CD4-positive, alpha-beta T cell treated with Interleukin-6 at 100 ng/mL for 8 hours (primary cell): ENCODE data around the gene PBX2.
"Not testable (repeated sequence)": the region's sequence is repeated elsewhere in the genome, so short reads cannot be mapped to it uniquely, and the experiment has no call there.

Source experiments
- DNase-seq: peaks from one replicate; pipeline ENCODE4 v3.0.0-alpha.2; 2020; ENCODE audit warnings: mixed read lengths, low spot score

Gene PBX2

DNA sequence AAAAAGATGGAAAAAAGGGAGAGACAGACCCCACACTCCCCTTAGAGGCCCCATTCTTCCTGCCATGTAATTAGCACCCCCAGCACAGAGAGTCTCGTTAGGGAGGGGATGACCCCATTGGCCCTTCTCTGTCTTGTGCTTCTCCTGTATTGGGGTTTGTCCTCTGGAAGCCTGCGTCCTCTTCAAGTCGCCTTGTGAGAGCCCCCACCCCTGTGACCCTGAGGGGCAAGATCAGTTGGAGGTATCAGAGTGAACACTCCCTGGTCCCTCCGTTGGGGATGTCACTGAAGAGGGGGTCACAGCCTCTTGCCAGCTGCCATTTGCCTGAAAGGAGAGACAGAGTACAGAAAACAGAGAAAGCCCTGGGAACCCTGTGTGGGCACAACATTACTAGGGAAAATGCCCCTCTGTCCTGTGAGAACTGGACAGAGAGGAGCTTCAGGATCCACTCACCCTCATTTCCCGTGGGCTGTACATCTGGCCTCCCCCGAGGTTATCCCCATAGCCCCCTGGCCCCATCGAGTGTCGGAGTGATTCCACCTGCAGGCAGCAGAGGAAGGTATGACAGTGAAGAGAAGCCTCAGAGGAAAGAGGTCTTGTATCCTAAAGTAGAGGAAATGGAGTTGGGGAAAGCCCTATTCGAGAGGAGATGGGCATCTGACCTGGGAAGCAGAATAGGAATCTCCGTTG lies 3.7 kb downstream of the PBX2 start:
- not testable (repeated sequence) for DNase-seq

DNA sequence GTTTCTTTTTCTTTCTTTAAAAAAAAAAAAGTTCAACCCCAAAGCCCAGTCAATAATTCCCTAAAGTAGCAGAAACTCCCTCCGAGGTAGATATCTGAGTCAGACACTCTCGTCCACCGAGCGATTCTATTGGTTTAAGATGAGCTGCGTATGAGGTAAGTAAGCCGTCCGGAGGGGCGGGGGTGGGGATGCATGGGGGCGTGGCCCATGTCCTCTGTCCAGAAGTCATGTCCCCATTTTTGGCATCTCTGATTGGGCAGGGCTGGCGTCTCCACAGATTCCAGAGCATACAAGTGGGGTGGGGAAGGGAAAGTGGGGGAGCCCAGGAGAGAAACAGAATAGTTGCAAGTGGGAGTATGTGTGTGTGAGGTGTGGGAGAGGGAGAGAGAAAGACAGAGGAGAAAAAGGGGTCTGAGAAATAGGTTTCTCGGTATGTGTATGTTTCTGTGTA lies 4.3 kb downstream of the PBX2 start:
- DNase-seq, result peak; percentile 45

DNA sequence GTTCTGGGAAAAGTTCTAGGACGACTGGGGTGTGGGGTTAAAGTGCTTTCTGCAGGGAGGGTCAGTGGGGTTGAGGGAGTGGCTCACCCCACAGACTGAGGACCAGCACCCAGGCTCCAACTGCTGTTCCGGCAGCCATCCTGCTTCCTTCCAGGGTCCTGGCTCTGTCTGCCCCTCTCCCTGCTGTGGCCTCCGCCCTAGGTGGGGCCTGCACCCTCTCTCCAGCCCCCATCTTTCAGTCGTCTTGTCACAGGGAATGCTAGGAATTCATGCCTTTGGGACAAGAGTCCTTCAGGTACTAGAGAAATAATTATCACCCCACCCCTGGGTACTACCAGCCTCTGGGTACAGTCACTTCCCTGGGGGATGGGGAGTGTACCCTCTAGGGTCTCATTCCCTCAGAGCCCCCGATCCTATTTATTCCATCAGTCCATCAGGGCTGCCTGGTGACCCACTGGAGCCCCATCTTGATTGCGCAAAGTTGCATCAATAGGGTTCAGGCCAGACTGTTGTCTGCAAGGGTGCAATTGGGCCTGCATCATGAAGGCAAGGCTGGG lies 5.8 kb downstream of the PBX2 start, which contains the start of gene AGER:
Gene AGER (minus strand): TSS at position 170 of the 557 bp plus-strand sequence. CDS start 31 bp downstream, at position 139.
- DNase-seq, result no peak

GRCh38 chr6:32183483-32184083 lies 6.4 kb downstream of the PBX2 start:
- no peak for DNase-seq

DNA sequence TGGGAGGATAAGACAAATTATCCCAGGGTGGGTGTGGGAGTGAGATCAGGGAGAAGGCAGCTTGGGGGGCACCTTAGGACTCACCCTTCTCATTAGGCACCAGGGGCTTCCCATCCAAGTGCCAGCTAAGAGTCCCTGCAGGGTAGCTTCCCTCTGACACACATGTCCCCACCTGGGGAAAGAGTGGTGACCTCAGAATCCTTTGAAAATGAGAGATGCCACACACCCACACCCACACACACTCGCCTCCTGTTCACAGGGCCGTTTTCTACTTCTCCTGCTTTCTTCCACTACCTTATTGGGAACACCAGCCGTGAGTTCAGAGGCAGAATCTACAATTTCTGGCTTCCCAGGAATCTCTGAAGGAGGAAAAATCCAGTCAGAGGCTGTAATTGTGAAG lies 7.0 kb downstream of the PBX2 start:
- DNase-seq, result no peak

DNA sequence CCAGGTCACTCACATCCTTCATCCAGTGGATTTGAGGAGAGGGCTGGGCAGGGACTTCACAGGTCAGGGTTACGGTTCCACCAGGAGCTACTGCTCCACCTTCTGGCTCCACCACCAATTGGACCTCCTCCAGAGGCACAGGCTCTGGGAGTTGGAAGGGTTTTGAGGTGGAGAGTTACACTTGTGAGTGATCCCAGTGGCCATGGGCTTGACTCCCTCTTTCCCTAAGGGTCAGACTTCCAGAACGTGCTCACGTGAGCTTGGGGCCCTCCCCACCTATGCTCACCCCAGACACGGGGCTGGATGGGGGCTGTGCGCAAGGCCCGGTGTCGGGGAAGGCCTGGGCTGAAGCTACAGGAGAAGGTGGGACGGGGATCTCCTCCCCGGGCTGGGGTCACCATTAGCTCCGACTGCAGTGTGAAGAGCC lies 7.4 kb downstream of the PBX2 start:
- DNase-seq, result no peak

GRCh38 chr6:32181915-32182529 lies 8.0 kb downstream of the PBX2 start:
- no peak for DNase-seq

DNA sequence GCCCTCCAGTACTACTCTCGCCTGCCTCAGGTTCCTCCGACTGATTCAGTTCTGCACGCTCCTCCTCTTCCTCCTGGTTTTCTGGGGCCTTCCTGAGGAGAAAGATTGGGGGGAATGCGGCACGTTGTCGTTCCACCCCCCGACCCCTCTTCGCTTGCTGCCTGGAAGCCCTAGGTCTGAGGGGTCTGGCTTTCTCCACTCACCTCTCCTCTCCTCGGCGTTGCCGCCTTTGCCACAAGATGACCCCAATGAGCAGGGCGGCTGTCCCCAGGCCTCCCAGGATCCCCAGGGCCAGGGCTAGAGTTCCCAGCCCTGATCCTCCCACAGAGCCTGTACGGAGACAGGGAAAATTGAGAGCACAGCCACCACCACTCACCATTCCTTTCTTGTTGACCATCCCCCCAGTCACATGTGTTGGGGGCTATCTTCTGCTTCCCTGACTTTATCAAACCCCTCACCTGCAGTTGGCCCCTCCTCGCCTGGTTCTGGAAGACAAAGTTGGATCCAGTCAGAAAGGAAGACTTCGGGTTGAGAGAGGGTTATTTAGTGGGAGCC lies 8.8 kb downstream of the PBX2 start:
- no peak for DNase-seq

DNA sequence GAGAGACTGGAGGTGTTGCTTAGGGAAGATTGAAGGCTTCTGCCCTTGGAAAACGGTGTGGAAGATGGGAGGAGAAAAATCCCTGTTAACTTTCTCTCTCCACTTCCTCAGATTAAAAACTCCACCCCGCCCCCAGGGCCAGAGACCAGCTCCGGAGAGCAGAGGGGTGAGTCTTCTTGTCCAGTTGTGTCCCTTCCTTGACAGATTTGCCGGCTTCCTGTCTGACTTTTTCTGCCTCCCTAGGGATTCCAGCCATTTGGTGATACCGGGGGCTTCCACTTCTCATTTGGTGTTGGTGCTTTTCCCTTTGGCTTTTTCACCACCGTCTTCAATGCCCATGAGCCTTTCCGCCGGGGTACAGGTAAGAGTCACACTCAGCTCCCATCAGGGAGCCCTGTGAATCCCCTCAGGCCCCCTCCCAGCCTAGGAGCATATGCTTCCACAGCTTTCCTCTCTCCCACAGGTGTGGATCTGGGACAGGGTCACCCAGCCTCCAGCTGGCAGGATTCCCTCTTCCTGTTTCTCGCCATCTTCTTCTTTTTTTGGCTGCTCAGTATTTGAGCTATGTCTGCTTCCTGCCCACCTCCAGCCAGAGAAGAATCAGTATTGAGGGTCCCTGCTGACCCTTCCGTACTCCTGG lies 10.1 kb downstream of the PBX2 start:
- DNase-seq, result no peak

DNA sequence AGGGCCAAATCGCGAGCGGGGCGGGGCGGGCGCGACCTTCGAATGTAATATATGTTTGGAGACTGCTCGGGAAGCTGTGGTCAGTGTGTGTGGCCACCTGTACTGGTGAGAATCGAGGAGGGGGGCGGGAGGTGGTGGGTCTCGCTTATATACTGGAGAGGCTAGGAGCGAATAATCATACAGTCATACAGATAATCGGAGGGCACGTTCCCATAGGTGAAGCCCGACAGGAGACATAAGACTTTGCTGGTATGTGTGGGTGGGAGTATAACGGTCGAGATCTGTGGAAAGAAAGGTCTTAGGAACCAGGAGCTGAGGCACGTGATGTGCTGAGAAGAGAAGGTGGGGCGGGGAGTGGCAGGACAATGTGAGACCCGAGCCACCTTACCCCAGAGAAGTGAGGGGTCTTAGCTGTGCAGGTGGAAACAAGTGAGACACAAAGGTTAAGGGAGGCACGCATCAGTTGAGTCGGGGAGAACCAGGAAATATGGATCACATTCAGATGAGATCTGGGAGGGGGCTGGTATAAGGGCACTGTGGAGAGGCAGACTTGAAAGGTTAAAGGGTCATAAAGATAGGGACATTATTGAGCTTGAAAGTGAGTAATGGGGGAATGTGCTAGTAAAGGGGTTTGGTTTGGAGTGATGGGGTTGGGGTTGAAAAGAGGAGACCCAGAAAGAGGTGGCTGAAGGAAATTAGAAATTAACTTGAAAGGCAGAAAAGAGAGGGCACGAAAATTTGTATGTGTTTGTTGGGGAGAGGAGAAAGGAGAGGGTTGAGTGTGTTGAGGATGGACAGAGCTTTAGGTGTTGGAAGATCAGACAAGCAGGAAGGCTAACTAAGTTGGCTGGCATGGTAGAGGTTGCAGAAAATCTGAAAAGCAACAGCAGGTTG lies 11.2 kb downstream of the PBX2 start:
- DNase-seq, result no peak

DNA sequence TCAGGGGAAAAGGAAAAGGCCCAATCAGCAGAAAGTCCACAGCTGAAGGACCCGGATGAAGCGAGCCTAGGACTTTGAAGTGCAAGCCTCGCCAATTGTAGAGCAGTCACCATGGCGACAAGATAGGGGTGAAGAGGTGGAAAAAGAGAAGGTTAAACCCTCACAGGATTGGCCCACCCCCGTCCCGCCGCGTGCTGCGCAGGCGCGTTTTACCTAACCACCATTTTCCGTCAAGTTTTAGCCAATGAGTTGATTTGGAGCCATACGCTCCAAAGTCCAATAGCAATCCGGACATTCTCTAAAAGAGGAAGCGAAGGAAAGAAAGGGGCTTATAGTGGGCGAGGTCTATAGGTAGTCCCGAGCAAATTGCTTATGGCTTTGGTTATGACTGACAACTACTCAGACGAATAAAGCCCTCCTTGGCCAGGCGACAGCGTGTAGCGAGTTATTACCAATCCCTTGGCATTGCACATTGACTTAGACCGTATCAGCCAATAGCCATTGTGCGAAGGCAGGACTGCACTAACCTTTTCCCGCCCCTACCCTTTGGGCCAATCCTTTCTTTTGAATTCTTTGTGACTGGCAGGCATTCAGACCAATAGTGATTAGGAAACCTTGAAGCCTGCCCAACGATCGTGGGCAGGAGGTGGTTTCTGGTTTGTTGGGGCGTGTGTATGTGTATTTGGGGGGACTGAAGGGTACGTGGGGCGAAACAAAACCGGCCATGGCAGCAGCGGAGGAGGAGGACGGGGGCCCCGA lies 12.0 kb downstream of the PBX2 start, which contains the start of gene RNF5:
Gene RNF5 (plus strand): TSS at position 618 of the 759 bp plus-strand sequence. CDS start 107 bp downstream, at position 725.
- peak; percentile 99 for DNase-seq

DNA sequence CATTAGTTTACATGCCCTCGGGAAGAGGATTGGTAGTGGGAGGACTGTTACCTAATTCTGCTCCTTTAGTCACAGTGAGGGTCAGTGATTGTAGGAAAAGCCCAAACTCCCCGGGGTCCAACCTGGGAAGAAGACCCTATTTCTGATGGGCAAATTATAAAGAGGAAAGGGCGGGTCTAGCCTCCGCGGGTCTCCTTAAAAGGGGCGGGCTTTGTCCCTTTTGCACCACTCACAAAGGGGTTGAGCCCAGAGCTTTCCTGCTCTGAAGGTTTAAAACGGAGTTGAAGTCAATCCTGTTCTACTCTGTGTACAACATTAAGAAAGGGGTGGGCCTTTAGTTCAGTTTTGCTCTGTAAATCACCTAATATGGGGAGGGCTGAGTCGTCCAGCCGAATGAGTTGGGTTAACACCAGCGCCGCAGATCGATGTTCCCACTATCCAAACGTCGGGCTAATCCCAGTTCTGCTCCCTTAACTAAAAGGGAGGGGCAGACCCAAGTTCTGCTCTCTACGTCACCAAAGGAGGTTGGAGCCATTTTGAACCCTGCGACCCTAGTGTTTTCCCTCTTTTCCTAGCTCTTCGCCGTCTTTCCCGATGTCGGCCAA lies 12.7 kb downstream of the PBX2 start:
- peak; percentile 47 for DNase-seq

GRCh38 chr6:32176476-32177182 lies 13.4 kb downstream of the PBX2 start:
- no peak for DNase-seq

GRCh38 chr6:32175711-32176475 lies 14.1 kb downstream of the PBX2 start, which contains the start of gene AGPAT1:
Gene AGPAT1, minus strand, starts transcription at chr6:32176084. Its CDS starts 4,588 bp downstream, at chr6:32171496.
- peak; percentile 97 for DNase-seq

GRCh38 chr6:32175322-32175710 lies 14.7 kb downstream of the PBX2 start:
- no peak for DNase-seq

DNA sequence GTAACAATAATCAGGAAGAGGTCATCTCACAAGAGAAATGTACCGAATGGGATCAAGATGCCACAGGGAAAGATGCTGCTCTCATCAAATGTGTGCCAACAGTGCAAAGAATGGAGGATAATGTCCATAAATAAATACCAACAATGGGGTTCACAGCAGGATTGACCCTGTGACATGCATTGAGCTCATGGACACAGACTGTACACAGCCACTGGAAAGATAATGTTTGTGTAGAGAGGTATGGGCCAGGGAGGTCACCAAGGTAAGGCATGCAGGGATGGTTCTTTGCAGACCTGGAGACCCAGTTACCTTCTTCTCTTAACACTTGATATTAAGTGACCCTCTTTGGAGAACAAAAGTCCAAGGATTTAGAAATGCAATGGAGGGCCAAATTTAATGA lies 15.6 kb downstream of the PBX2 start:
- no peak for DNase-seq

DNA sequence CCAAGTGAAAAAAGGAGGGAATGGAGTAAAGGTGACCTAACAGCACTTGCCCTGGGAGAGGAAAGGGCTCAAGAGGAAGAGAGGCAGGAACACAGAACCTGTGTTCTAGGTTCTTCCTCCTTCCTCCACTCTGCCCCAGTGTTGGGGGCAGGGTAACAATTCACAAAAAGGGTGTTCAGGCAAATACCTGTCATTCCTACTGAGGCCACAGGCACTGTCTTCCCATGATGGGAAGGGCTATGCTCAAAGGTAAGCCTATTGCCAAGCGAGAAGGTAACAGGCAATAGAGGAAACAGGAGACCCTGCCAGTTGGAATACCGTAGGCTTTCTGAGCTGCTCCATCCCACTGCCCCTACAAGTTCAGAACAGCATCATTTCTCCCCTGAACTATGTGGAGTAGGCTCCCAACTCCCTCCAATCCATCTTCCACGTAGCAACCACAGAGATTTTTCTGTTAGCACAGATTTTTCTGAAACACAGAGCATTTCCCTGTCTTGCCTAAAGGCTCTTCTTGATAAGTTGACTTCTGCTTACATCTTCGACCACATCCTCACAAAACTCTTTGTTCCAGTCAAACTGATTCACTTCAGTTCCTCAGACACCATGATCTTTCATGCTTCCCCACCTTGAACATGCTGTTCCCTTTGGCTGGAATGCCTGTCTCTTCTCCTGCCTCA lies 16.8 kb downstream of the PBX2 start:
- DNase-seq, result no peak

DNA sequence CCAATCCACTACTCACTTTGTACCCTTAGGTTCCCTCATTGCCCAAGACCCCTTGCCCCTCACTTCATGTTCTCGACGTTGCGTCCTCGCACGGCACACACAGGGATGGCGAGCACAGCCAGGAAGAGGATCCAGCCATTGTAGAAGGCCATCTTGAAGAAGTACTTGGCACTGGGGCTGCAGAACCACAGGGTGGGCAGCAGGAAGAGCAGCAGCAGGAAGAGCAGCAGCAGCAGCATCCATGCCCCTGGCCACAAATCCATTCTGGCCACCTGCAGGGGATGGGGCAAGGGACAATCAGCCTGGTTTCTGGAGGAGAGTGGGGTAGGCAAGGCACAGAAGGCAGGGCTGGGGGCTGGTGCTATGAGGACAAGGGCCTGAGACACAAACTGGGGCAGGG lies 18.8 kb downstream of the PBX2 start:
- no peak for DNase-seq
